Coronary artery (tissue), 2 donors: ENCODE measurements around the gene STAC.

Experiments used
- DNase-seq: peaks from one replicate; pipeline ENCODE4 v3.0.0-alpha.2; 2017; ENCODE audit warnings: low spot score
- H3K27ac ChIP-seq, 2 donors: fragments of 200-600 bp; sonication (generic); one replicate each; pipeline ENCODE4 v1.5.1; 2016 to 2019
- H3K4me3 ChIP-seq: fragments of 200-600 bp; sonication (generic); 2 replicates; pipeline ENCODE4 v1.5.1; 2016; ENCODE audit warnings: mild to moderate bottlenecking, moderate library complexity
- TF ChIP-seq, protein P1 (sequence below): fragments of 200-600 bp; sonication (generic); IDR thresholded peaks from one replicate; pipeline ENCODE4 v1.5.1; 2019; ENCODE audit warnings: antibody characterized with exemption

The STAC gene

DNA sequence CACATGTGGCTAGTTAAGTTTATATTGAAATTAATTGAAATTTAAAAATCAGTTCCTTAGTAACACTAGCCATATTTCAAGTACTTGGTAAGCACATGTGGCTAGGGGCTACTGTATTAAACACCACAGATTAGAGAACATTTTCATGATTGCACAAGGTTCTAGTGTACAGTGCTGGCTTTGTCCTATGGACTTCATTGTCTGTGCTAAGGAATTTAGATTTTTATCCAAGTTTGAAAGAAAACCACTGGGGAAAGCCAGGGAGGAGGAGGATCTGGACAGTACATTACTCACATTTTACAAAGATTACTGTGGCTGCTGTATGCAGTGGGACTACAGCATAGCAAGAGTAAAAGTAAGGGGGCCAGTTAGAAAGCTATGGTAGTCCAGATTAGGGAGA is 13.9 kb downstream of the STAC start:
- TF ChIP-seq, protein P1, sequence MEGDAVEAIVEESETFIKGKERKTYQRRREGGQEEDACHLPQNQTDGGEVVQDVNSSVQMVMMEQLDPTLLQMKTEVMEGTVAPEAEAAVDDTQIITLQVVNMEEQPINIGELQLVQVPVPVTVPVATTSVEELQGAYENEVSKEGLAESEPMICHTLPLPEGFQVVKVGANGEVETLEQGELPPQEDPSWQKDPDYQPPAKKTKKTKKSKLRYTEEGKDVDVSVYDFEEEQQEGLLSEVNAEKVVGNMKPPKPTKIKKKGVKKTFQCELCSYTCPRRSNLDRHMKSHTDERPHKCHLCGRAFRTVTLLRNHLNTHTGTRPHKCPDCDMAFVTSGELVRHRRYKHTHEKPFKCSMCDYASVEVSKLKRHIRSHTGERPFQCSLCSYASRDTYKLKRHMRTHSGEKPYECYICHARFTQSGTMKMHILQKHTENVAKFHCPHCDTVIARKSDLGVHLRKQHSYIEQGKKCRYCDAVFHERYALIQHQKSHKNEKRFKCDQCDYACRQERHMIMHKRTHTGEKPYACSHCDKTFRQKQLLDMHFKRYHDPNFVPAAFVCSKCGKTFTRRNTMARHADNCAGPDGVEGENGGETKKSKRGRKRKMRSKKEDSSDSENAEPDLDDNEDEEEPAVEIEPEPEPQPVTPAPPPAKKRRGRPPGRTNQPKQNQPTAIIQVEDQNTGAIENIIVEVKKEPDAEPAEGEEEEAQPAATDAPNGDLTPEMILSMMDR = no peak
- no peak overlapping the region for H3K4me3 ChIP-seq
- no peak overlapping the region for H3K27ac ChIP-seq
- DNase-seq = no peak

DNA sequence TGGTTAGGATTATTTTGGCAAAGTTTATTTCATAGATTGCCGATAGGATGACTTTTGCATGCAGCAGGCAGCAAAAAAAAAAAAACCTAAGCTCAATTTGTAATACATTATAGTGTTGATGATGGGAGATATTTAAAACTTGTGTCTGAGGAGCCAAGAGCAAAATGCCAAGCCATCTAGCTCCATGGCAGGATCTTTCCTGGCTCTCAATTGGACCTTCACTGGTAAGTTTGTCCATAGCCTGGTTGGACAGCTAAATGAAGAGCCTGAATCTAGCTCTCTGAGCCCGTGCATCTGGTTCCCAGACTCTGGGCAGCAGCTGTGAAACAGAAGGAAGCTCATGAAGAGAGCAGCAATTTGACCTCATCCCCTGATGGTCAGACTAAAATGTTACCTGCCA is 17.5 kb downstream of the STAC start:
- Histone ChIP-seq H3K4me3 (no peak overlapping the region), H3K27ac (no peak overlapping the region)
- no peak for DNase-seq
- TF ChIP-seq, protein P1 = no peak

DNA sequence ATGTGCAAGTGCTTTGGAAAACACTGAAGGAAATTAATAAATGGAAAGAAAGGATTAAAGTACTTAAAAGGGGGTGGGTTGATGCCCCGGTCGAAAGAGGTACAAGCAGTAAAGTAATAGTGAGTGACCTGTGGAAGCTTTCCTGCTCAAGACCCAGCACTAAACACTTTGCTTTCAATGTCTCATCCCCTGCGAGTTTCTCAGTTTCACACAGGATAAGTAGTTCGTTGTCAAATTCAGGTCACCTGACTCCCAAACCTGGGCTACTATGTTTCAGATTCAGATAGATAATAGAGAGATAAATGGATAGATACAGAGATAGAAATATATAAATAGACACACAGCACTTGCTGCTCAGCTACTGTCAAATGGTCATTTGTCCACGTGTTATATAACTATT is 19.6 kb downstream of the STAC start:
- H3K4me3 ChIP-seq = no peak overlapping the region
- H3K27ac ChIP-seq = no peak overlapping the region
- TF ChIP-seq, protein P1 = no peak
- no peak for DNase-seq

DNA sequence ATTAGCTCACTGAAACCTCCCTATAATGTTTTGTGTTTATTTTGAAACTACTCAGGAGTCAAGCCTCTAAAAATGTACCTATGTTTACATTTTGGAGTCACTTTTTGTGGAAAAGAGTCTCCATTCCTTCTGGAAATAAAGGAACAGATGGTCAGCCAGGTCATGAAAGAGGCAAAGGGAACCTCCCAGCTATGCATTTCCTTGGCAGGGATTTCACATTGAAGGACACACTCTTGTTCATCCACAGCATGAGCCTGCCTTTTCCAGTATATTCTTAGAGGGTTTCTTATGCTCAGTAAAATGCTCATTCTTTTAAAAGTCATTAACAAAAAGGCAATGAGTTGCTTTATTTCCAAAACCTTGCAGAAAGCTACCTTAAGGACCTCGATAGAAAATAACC is 20.8 kb downstream of the STAC start:
- DNase-seq = no peak
- H3K4me3 ChIP-seq = no peak overlapping the region
- no peak overlapping the region for H3K27ac ChIP-seq
- TF ChIP-seq, protein P1 = no peak

DNA sequence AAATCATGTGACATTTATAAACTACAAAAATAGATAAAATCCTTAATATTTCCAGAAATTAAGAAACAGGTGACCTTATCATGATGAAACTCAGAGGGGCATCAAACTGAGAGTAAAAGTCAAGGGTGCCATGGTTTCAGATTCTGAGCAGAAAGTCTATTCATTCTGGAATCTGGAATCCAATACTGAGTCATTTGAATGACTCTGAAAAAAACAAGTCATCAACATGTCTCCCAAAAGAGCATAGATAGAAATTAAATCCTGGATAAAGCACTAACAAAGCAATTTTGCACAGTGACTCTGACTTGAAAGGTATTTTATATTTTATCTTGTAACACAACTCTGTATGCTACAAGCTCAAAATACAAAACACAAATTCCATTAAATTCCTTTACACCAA is 23.4 kb downstream of the STAC start:
- TF ChIP-seq, protein P1 = no peak
- H3K27ac ChIP-seq = no peak overlapping the region
- H3K4me3 ChIP-seq = no peak overlapping the region
- DNase-seq = no peak

DNA sequence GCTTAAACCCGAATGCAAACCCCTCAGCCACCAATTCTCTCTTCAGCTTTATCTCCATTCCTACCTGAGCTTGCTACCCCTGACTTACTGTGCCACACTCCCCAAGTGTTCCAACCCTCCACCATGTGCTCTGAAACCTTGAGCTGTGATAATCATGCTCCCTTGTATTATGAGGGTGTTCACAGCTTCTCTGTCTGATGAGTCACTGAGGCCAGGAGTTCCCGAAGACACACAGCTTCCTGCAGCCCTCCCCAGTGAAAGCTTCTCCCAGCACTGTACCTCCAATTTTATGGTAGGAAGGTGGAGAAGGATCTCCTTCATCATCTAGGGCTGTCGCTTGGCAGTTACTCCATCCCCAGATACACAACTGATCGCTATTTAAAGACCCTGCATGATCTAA is 24.9 kb downstream of the STAC start:
- H3K4me3 ChIP-seq = no peak overlapping the region
- no peak for DNase-seq
- TF ChIP-seq, protein P1 = no peak
- no peak overlapping the region for H3K27ac ChIP-seq

DNA sequence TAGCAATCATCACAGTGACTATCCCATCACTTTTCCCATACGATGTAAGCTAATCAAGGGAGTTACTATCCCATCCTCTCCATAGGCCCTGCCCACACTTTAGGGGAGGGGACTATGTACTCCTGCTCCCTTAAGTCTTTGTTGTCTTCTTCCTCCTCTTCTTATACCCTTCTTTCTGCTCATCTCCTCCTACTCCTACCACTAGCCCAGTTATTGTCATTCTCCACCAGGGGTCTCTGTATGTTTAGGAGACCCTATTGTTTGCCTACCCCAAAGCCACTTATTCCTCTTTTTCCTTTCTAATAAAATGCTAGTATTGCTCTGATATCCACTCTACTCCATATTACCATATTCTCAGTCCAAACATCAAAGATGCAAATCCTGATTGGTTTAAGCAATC is 27.8 kb downstream of the STAC start:
- TF ChIP-seq, protein P1 = no peak
- DNase-seq = no peak
- Histone ChIP-seq H3K27ac (no peak overlapping the region), H3K4me3 (no peak overlapping the region)
